Osteocyte (in vitro differentiated cells): ENCODE data around the gene TP63. TPM values are rescaled to one million over a fixed set of nuclear protein-coding genes. Genes with fewer than 3 reads are reported as not detected.

Experiments
- DNase-seq: peaks from one replicate; pipeline ENCODE4 v3.0.0; 2021; ENCODE audit warnings: mixed read lengths; ENCODE audit not compliant: unreplicated experiment; ENCODE audit errors: extremely low spot score
- H3K27ac Mint-ChIP-seq: one replicate; pipeline ENCODE4 v1.8.0; 2021; ENCODE audit warnings: mild to moderate bottlenecking, mixed read lengths; ENCODE audit not compliant: unreplicated experiment
- H3K27me3 Mint-ChIP-seq: one replicate; pipeline ENCODE4 v1.8.0; 2021; ENCODE audit warnings: mixed read lengths; ENCODE audit not compliant: unreplicated experiment
- H3K36me3 Mint-ChIP-seq: one replicate; pipeline ENCODE4 v1.8.0; 2021; ENCODE audit warnings: mixed read lengths; ENCODE audit not compliant: unreplicated experiment
- H3K4me1 Mint-ChIP-seq: one replicate; pipeline ENCODE4 v1.8.0; 2021; ENCODE audit warnings: mixed read lengths; ENCODE audit not compliant: unreplicated experiment
- H3K4me3 Mint-ChIP-seq: one replicate; pipeline ENCODE4 v1.8.0; 2021; ENCODE audit warnings: mild to moderate bottlenecking, moderate library complexity, mixed read lengths; ENCODE audit not compliant: unreplicated experiment
- H3K9me3 Mint-ChIP-seq: one replicate; pipeline ENCODE4 v1.8.0; 2021; ENCODE audit warnings: mixed read lengths; ENCODE audit not compliant: unreplicated experiment
- CTCF ChIP-seq: fragments of 200-600 bp; sonication (generic); IDR thresholded peaks from 2 replicates; pipeline ENCODE4 v1.5.0; 2021; ENCODE audit warnings: antibody characterized with exemption, mild to moderate bottlenecking, moderate library complexity
- total RNA-seq: library from RNA; stranded (reverse); gene quantifications from 2 replicates; pipeline ENCODE4 v1.2.1, GENCODE V29; 2021

The TP63 gene
- total RNA-seq, 1 donor from 2014 or later: 0.16 TPM

GRCh38 chr3:189687475-189687874 is 56.3 kb downstream of the TP63 start:
- no peaks in the 10 kb centered on the region for H3K27me3 Mint-ChIP-seq
- no peak overlapping the region for H3K27ac Mint-ChIP-seq
- no peak overlapping the region for H3K4me3 Mint-ChIP-seq
- no peaks in the 10 kb centered on the region for H3K9me3 Mint-ChIP-seq
- TF ChIP-seq CTCF: no peak
- no peak for DNase-seq
- peaks cover 19% of the 10 kb centered on the region for H3K4me1 Mint-ChIP-seq
- H3K36me3 Mint-ChIP-seq: no peaks in the 10 kb centered on the region

- H3K9me3 Mint-ChIP-seq: no peaks in the 10 kb centered on the region
- H3K27me3 Mint-ChIP-seq: no peaks in the 10 kb centered on the region
- no peak overlapping the region for H3K27ac Mint-ChIP-seq
- no peak for DNase-seq
- no peak for TF ChIP-seq CTCF
- no peaks in the 10 kb centered on the region for H3K36me3 Mint-ChIP-seq
- peaks cover 19% of the 10 kb centered on the region for H3K4me1 Mint-ChIP-seq
- no peak overlapping the region for H3K4me3 Mint-ChIP-seq
These were observed 57.1 kb downstream of the TP63 start for GRCh38 chr3:189688262-189688661.

- no peak overlapping the region for H3K27ac Mint-ChIP-seq
- DNase-seq: no peak
- no peaks in the 10 kb centered on the region for H3K36me3 Mint-ChIP-seq
- H3K9me3 Mint-ChIP-seq: no peaks in the 10 kb centered on the region
- TF ChIP-seq CTCF: no peak
- H3K4me1 Mint-ChIP-seq: peaks cover 15% of the 10 kb centered on the region
- no peaks in the 10 kb centered on the region for H3K27me3 Mint-ChIP-seq
- H3K4me3 Mint-ChIP-seq: no peak overlapping the region
These were observed 58.4 kb downstream of the TP63 start for GRCh38 chr3:189689625-189690024.

- no peaks in the 10 kb centered on the region for H3K9me3 Mint-ChIP-seq
- H3K4me1 Mint-ChIP-seq: peaks cover 12% of the 10 kb centered on the region
- no peak for DNase-seq
- no peak overlapping the region for H3K27ac Mint-ChIP-seq
- no peaks in the 10 kb centered on the region for H3K27me3 Mint-ChIP-seq
- no peaks in the 10 kb centered on the region for H3K36me3 Mint-ChIP-seq
- TF ChIP-seq CTCF: no peak
- no peak overlapping the region for H3K4me3 Mint-ChIP-seq
These were observed 59.0 kb downstream of the TP63 start for GRCh38 chr3:189690237-189690636.

GRCh38 chr3:189690672-189691071 is 59.5 kb downstream of the TP63 start:
- no peak overlapping the region for H3K27ac Mint-ChIP-seq
- no peak overlapping the region for H3K4me3 Mint-ChIP-seq
- no peaks in the 10 kb centered on the region for H3K27me3 Mint-ChIP-seq
- H3K9me3 Mint-ChIP-seq: no peaks in the 10 kb centered on the region
- TF ChIP-seq CTCF: no peak
- no peak for DNase-seq
- H3K36me3 Mint-ChIP-seq: no peaks in the 10 kb centered on the region
- H3K4me1 Mint-ChIP-seq: peaks cover 7% of the 10 kb centered on the region
